ENCODE results near the gene ANKRD33B. TPM values are rescaled to one million over a fixed set of nuclear protein-coding genes. Genes with fewer than 3 reads are reported as not detected.

Gene ANKRD33B
- polyA plus RNA-seq, 3 donors = 0.05 TPM; not detected in 2

GRCh38 chr5:10543585-10544040, 20.3 kb upstream of the ANKRD33B start:
- H3K27ac Mint-ChIP-seq = no peak overlapping the region
- H3K4me1 Mint-ChIP-seq = peaks cover 61% of the 10 kb centered on the region
- no peak overlapping the region for H3K9ac ChIP-seq (ENCODE audit: insufficient read depth, low read length, poor library complexity, severe bottlenecking)
- H3K36me3 Mint-ChIP-seq = no peaks in the 10 kb centered on the region
- no peaks in the 10 kb centered on the region for H3K36me3 ChIP-seq (replicated peaks in 1 of 2; ENCODE audit: control insufficient read depth in 1 of 2, insufficient read depth in 2 of 2, low read length in 2 of 2)
- no peak overlapping the region for H3K4me2 ChIP-seq (replicated peaks; ENCODE audit: extremely low read depth, low read length, poor library complexity, severe bottlenecking)
- no peak overlapping the region for H3K4me3 ChIP-seq (replicated peaks in 1 of 3; ENCODE audit: low read depth in 2 of 3, low read length in 3 of 3)
- H3K27me3 ChIP-seq (ENCODE audit: control insufficient read depth in 2 of 2, insufficient read depth in 2 of 2, low read length in 2 of 2) = no peaks in the 10 kb centered on the region
- peaks cover 34 to 45% of the 10 kb centered on the region in 2 donors for H3K4me1 ChIP-seq (ENCODE audit: control insufficient read depth in 1 of 2, insufficient read depth in 2 of 2, low read length in 2 of 2)
- H3K27ac ChIP-seq (ENCODE audit: low read depth in 1 of 2, low read length in 2 of 2) = no peak overlapping the region
- peaks cover 0 to 2% (median 0%) of the 10 kb centered on the region in 7 donors for H3K9me3 Mint-ChIP-seq
- H2AFZ ChIP-seq (ENCODE audit: insufficient read depth, low read depth, low read length, poor library complexity, severe bottlenecking) = no peak overlapping the region
- H4K20me1 ChIP-seq (ENCODE audit: insufficient read depth, low read length) = no peaks in the 10 kb centered on the region
- intact Hi-C loops (cut with micrococcal nuclease) = no loop called here
- TF ChIP-seq CTCF (IDR thresholded peaks at IDR 0.05) = no peak
- peaks cover 0 to 4% (median 0%) of the 10 kb centered on the region in 3 donors for H3K27me3 Mint-ChIP-seq (ENCODE audit: low read depth in 3 of 3)
- 25% methylated on average over 4 of the region's 7 CpGs for WGBS (ENCODE audit: insufficient coverage)
- DNase-seq = peak in 2 of 3 donors; percentile 48 to 55
- H3K4me3 Mint-ChIP-seq = peak overlapping the region in 1 of 2 donors; percentile 55
- no peaks in the 10 kb centered on the region for H3K79me2 ChIP-seq (ENCODE audit: insufficient read depth, low read length)
- H3K9me3 ChIP-seq (replicated peaks in 1 of 2; ENCODE audit: control insufficient read depth in 1 of 2, insufficient read depth in 1 of 2, low read length in 2 of 2) = peaks cover 0 to 2% of the 10 kb centered on the region in 2 donors

- no peak overlapping the region for H3K4me3 Mint-ChIP-seq
- H3K9me3 Mint-ChIP-seq = peaks cover 0 to 5% (median 3%) of the 10 kb centered on the region in 7 donors
- no peak overlapping the region for H3K4me3 ChIP-seq (replicated peaks in 1 of 3; ENCODE audit: low read depth in 2 of 3, low read length in 3 of 3)
- H3K27ac ChIP-seq (ENCODE audit: low read depth in 1 of 2, low read length in 2 of 2) = no peak overlapping the region
- no peak overlapping the region for H3K9ac ChIP-seq (ENCODE audit: insufficient read depth, low read length, poor library complexity, severe bottlenecking)
- intact Hi-C loops (cut with micrococcal nuclease) = no loop called here
- H2AFZ ChIP-seq (ENCODE audit: insufficient read depth, low read depth, low read length, poor library complexity, severe bottlenecking) = no peak overlapping the region
- H4K20me1 ChIP-seq (ENCODE audit: insufficient read depth, low read length) = no peaks in the 10 kb centered on the region
- no peaks in the 10 kb centered on the region for H3K36me3 ChIP-seq (replicated peaks in 1 of 2; ENCODE audit: control insufficient read depth in 1 of 2, insufficient read depth in 2 of 2, low read length in 2 of 2)
- H3K4me1 ChIP-seq (ENCODE audit: control insufficient read depth in 1 of 2, insufficient read depth in 2 of 2, low read length in 2 of 2) = peaks cover 19 to 30% of the 10 kb centered on the region in 2 donors
- no peaks in the 10 kb centered on the region for H3K36me3 Mint-ChIP-seq
- no peaks in the 10 kb centered on the region for H3K27me3 ChIP-seq (ENCODE audit: control insufficient read depth in 2 of 2, insufficient read depth in 2 of 2, low read length in 2 of 2)
- H3K9me3 ChIP-seq (replicated peaks in 1 of 2; ENCODE audit: control insufficient read depth in 1 of 2, insufficient read depth in 1 of 2, low read length in 2 of 2) = peaks cover 0 to 3% of the 10 kb centered on the region in 2 donors
- no peak for DNase-seq
- TF ChIP-seq CTCF (IDR thresholded peaks at IDR 0.05) = no peak
- H3K79me2 ChIP-seq (ENCODE audit: insufficient read depth, low read length) = no peaks in the 10 kb centered on the region
- H3K4me1 Mint-ChIP-seq = peaks cover 47% of the 10 kb centered on the region
- no peak overlapping the region for H3K27ac Mint-ChIP-seq
- peaks cover 0 to 4% (median 1%) of the 10 kb centered on the region in 3 donors for H3K27me3 Mint-ChIP-seq (ENCODE audit: low read depth in 3 of 3)
- no CpG with 5 or more reads among the region's 8 CpGs for WGBS (ENCODE audit: insufficient coverage)
- no peak overlapping the region for H3K4me2 ChIP-seq (replicated peaks; ENCODE audit: extremely low read depth, low read length, poor library complexity, severe bottlenecking)
These were observed 18.8 kb upstream of the ANKRD33B start for GRCh38 chr5:10545084-10545483.

Measured in CD14-positive monocyte (primary cell).